Fibroblast of skin of back (primary cell): ENCODE measurements around the gene MSANTD2.
"Not testable (repeated sequence)": the region's sequence is repeated elsewhere in the genome, so short reads cannot be mapped to it uniquely, and the experiment has no call there.

Experiments
- DNase-seq: peaks from one replicate; pipeline ENCODE4 v3.0.0-alpha.2; 2013

MSANTD2 gene

DNA sequence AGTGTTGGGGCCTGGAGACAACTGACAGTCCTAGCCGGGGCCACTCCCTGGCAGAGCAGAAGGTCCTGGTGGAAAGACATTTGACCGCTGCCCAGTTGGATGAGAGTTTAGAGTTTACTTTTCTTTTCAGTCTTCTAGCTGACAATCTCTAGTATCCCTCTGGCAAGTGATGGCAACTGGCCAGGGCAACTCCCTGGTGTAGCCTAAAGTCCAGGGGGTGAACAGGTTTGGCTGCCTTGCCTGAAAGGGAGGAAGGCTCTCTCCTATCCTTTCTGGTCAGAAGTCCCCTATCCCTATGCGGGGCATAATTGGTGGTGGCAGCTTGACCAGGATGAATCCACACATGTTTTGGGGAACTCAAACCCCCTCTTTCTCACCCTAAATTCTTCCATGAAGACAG, 16.8 kb upstream of the MSANTD2 start:
- no peak for DNase-seq

DNA sequence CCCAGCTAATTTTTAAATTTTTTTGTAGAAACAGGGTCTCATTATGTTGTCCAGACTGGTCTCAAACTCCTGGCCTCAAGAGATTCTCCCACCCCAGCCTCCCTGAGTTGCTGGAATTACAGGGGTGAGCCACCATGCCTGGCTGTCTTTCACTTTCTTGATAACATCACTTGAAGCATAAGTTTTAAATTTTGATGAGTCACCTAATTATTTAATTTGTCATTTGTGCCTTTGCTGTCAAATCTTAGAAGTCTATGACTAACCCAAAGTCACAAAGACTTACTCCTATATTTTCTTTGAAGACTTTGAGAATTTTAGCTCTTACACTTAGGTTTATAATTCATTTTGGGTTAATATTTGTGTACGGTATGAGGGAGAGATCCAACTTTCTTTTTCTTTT, 14.5 kb upstream of the MSANTD2 start:
- DNase-seq = no peak

DNA sequence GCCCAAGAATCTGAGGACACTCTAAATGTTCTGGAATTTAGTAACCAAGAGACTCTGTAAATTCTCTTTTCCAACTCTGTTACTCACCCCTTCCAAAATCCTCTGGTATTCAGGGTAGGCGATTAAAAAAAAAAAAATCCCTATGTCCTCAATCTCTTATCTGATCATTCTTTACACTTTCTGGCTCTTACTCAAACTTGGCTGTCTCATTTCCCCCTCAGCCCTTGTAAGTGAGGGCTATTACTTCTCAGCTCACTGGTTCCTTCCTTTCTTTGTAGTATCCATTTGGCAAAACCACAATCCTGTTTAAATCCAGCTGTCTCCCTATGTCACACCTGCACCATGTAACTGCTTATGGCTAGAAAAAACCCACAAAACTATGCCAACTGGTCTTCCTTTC, 12.7 kb upstream of the MSANTD2 start:
- peak; percentile 13 for DNase-seq

DNA sequence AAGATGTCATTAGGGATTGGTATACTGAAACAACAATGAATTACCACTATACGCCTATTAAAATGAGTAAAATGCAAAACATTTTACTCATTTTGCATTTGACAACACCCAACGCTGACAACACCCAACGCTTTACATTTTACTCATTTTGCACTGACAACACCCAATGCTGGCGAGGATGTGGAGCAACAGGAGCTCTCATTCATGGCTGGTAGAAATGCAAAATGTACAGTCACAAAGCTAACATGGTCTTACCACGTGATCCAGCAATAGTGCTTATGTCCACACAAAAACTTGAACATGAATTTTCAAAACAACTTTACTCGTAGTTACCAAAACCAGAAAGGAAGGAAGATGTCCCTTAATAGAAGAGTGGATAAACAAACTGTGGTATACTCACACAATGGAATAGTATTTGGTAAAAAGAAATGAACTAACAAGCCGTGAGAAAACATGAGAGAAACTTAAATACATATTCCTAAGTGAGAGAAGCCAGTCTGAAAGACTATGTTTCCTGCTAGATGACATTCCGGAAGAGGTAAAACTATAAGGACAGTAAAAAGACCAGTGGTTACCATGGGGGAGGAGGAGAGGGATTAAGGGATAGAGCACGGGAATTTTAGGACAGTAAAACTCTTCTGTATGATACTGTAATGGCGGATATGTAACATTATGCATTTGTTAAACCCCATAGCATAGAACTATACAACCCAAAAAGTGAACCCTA, 11.4 kb upstream of the MSANTD2 start:
- no peak for DNase-seq

DNA sequence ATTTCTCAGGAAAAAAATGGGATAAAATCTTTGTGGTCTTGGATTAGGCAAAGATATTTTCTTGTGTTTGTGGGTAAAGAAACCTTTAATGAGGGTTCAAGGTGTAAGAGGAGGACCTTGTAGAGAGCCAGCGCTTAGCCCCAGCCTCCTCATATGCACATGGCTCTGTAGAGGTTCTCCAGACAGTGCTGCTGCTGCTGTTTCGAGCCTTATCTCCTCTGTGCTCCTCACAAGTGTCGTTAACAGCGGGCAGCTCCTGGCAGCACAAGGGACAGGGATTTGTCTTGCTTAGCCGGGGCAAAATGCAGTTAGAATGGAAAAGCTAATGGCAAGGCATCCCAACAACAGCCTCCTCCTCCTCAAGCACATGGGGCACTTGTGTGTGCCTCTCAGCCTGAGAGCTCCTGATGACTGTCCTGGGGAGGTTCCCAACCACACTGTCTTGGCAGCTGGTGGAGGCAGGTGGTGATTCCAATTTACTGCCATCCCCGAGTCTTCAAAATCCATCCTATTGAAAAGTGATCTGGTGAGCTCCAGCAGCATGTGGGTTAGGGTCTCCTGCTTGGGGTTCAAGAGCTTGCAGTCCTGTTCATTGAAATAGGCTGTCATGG, 7.6 kb upstream of the MSANTD2 start:
- DNase-seq = no peak

DNA sequence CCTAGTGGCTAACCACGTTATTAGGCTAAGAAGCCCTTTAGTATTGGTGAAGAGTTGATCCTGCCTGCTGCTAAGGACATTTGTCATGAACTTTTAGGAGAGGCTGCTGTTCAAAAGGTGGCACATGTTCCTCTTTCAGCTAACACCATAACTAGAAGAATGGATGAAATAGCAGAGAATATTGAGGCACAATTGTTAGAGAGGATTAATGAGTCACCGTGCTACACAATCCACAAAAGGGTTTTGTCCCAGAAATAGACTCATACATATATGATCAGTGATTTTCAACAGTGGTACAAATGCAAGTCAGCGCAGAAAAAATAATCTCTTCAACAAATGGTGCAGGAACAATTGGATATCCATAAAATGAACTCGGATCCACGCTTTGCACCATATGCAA, 7.0 kb upstream of the MSANTD2 start:
- no peak for DNase-seq

DNA sequence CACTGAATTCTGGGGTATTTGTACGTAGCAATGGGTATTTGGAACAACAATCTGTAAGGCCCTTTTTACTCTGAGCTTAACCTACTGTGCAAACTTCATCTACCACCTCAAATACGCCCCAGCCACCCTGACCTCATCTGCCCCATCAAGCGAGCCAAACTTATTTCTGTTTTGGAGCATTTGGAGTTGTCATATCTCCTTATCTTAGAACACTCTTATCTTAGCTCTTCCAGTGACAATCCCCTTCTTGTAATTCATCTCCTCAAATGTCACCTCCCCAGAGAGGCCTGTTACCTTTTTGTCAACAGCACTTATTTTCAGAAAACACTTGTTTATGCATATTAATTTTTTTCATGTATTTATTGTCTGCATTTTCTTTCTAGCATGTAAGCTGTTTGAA, 4.7 kb upstream of the MSANTD2 start:
- no peak for DNase-seq

DNA sequence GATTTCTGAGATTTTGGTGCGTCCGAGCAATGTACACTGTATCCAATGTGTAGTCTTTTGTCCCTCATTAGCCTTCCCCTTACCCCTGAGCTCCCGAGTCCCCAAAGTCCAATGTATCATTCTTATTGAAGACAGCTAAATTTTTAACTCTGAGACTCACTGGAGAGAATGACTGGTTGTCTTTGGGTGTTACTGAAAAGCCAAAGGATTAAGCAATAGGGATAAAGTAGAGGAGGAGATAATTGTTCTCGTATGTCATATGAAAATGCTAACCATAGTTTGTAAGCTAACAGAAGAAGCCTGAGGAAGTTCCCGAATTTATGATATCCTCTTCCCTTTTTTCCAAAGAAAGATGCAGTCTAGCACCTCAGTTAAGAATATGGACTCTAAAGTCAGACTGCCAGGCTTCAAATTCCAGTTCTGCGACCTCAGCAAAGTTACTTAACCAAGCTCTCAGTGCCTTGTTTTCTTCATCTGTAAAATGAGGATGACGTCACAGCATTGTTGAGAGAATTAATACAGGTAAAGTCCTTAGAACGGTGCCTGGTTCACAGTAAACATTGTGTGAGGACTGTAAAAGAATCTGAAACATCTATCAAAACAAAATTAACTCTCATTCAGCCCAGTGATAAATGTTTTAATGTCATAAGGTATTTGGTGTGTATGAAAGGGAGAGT, 1.6 kb upstream of the MSANTD2 start:
- DNase-seq = no peak

DNA sequence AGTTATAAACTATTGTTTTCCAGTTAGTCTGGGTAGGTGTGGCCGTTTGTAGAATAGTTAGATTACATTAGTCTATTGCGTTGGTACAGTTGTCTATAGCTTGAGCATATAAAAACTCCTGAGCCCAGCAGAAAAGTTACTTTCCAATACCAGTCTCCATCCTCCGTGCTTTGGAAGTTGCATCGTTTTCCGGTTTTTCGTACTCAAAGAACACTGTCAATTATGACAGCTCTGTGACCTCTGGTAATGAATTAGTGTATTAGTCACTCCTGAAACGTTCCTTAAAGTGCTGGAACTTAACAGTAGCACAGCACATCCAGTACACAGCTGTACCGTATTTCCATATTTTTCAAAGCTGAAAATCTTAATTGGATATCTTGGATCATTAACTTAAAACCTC, 808 bp upstream of the MSANTD2 start:
- peak; percentile 59 for DNase-seq

DNA sequence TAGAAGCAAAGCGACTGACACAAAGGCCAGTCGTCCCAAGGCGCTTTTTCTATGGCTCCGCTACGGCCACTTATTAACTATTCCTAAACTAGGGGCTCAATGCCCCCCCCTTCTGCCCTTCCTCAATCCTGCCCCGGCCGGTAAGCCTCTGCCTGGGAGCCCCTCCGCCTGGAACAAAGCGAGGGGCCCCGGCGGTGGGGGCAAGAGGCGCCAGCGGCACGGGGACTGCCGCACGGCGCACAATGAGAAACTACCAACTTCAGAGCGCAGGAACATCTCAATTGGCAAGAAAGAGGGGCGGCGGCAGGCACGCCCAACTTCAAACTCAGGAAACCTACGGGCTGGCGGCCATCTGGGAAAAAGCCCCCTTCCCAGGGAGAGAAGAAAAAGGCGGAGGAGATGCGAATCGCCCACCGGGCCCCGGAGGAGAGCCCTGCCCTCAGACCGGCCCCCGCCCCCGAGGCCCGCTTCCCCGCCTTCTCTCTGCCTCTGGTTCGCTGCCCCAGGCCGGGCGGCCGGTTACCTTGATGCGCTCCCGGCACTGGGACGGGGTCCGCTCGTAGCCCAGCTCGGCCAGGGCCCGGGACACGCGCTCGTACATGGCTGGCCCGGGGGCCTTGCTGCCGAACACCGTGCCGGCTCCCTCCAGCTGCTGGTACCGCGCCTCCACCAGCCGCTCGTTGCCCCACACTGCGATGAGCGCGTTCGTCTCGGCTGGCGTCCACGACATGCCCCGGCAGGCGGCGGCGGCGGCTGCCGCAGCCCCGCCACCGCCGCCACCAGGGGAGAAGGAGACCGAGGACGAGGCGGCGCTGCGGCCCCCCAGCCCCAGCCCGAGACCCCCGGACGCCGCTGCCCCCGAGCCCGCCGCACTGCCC, 619 bp downstream of the MSANTD2 start:
- DNase-seq = peak; percentile 26

DNA sequence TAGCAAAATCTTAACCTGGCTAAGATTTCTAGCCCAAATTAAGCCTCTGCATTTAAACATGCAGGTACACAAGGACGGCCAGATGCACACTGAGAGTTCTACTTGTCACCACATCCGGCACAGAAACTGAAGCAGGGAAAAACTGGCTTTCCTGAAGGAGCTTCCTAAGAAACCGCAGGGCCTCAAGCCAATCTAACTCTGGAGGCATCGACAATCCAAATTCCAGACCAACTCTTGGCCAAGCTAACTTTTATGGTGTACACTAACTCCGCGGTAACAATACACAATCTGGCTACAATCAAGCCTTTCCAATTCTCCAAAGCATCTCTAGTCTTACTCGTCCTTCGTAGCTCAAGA, 1.2 kb downstream of the MSANTD2 start:
- peak; percentile 69 for DNase-seq

DNA sequence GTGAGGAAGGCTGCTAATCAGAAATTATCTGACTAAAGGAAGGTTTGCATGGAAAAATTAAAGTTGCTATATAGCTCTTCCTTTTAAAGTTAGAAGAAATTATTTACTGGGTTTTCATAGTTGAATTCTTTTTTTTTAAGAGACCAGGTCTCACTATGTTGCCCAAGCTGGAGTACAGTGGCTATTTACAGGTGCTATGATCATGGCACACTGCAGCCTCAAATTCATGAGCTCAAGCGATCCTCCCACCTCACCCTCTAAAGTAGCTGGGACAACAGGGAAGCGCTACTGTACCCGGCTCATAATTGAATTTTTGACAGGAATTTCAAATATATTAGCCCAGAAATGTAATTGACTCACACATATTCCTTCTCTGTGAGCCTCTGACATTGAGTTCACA, 3.9 kb downstream of the MSANTD2 start:
- no peak for DNase-seq

DNA sequence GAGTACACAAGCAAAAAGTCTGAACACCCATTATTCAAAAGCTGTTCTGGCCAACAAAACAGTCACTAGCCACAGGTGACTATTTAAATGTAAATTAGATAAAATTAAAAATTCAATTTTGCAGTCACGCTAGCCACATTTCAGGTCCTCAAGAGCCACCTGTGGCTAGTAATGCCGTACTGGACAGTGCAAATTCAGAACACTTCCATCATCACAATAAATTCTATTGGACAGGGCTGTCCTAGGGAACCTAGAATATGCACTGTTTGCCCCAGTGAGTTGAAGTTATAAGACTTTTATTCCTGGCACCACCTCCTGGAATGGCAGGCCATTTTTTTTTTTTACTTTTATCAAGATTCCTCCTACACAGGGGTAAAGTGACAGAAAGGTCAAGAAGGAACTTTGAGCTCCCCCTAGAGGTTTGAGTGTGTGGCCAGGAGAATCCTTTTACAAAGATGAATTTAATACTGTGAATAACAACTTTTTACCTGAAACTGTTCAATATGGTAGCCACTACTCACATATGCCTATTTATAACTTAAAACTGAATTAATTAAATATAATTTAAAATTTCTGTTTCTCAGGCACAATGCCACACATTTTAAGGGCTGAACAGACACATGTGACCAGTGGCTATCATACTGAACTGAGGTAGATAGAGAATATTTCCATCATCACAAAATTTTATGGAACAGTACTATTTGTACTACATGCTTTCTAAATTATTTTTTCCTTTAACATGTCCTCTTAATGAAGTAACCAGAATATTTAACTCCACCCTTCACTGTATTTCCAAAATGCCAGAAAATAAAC, 6.5 kb downstream of the MSANTD2 start:
- peak; percentile 61 for DNase-seq

DNA sequence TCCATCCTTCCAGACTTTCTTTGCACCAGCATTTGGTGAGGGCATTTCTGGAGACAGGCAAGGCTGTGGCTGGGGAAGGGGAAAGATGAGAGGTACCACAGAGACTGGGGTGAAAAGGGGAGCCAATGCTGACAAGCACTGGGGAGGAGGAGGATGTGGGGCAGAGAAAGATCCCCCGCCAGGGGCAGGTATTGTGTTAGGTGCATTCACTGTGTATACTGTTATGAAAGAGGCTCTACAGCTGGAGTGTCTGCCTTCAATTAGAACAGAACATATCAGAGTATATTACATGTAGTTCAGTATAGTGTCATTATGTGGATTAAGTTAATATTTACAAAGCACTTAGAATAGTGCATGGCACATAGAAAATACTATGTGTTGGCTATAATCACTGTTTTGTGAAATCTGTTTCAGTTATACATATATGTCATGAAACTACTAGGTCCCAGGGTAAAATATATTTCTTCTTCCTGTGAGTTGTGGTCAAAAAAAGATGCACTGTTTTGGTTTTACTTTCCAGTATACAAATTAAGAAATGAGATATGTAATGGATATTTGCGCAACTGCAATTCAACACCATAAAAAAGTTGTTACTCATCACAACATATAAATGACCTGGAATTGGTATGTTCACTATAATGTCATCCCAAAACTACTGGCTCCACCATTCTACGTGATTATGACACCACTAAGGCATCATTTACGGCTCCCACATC, 8.4 kb downstream of the MSANTD2 start:
- DNase-seq = no peak

DNA sequence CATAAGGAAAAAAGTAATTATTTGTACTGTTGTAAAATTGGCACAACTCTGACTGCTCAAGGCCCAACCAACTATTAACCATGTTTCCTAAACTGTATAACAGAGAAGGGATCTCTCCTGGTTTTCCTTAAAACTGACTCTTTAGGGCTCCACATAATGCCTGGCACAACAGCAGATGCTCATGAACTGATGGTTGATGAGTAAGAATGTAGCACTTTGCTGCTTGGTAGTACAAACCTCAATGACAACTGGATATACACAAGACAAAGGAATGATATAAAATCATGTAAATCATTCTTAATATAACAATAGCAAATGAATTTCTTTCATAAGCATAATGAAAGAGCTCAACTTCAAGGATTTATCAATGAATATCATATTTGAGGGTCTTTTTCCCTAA, 11.7 kb downstream of the MSANTD2 start:
- no peak for DNase-seq

DNA sequence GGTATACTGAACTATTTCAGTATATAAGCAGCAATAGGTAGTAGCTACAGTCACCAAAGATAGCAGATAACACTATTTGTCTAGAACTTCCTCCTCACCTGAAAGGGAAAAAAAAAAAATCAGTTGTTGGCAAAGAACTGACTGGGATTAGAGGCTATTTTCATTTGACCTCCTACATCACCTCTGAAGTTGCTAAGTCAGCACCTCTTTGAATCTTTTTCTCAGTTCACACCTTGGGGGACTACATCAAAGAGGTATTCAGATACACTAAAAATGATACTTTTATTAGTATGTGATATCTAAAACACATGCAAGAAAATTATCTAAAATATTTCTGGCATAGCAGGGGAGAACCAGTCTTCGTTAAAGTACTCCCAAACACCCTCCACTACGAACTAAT, 16.2 kb downstream of the MSANTD2 start:
- no peak for DNase-seq

DNA sequence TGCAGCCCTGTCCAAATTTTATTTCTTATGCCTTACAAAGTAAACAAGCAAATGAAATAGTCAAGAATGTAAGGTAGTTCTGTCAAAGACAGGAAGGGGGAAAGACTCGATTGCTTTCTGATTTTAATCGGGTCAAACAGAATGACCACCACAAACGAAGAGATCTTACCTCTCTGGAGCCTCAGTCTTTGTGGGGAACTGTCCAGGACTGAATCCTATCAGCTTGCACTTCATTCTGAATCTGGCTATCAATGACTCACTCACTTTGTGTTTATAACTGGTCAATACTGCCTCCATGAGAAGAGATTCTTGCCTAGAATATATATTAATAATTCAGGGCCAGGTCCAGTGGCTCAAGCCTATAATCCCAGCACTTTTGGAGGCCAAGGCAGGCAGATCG, 17.2 kb downstream of the MSANTD2 start:
- DNase-seq = no peak

DNA sequence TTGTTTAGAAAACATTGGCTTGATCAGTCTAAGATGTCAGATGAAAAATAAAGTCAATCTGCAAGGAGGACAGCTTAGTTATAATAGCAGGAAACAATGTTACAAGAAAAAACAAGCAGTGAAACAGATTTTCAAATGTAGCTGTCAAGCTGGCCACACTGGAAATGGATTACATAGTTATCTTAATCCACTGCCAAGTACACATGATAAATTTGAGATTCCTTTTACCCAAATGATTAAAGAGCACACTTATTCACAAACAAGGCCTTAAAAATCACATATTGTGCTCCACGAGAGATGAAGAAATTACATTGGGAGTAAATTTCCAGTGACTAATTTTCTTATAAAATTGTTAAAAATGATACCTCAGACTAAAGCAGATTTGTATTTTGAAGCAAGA, 20.6 kb downstream of the MSANTD2 start:
- DNase-seq = no peak

DNA sequence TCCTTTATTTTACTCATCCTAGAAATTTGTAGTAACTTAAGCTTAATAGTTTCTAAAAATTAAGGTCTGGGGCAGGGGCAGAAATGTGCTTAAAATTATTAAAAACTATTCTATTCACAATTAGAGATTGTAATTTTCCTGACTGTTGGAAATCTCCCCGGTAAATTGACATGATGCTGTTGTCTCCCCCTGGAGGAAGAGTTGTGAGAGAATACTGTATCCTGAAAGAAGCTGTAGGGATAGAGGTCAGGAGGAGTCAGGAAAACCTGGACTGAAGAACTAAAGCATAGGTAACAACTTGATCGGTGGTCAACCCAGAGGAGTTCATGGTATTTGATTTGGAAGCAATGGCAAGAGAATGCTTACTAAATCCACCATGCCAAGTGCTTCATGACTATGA, 21.9 kb downstream of the MSANTD2 start:
- DNase-seq = no peak

DNA sequence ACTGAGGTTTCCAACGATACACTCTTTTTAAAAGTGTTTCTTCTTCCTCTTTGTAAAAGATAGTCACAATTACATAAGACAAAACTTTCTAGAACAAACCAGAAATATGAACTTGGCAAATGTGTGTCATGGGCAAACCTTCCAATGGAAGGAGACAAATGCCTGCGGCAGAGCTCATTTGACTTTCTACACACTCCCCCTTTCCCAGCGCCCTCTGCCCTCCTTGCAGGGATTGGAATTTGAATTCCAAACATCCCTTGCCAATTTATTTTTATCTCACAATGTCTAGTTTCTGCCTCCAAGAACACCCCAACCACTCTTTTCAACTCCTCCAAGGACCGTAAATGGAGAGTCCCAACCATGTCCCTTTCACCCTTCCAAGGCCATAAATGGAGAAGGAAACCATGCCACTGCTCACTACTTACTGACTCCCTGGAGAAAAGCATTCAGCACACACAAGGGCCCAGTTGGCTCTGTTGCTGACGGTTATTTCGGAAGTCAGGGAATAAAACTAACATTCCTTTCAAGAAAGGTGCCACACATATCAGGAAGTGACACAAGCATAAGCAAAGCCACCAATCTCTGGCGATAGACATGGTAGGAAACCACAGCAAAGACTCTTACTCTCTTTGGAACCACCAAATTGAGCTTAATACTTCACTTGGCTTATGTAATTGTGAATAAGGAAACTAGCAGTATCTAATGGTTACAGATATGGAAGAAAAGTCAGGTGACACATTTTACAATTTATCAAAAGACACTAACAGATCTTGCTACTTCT, 23.2 kb downstream of the MSANTD2 start:
- DNase-seq = no peak

DNA sequence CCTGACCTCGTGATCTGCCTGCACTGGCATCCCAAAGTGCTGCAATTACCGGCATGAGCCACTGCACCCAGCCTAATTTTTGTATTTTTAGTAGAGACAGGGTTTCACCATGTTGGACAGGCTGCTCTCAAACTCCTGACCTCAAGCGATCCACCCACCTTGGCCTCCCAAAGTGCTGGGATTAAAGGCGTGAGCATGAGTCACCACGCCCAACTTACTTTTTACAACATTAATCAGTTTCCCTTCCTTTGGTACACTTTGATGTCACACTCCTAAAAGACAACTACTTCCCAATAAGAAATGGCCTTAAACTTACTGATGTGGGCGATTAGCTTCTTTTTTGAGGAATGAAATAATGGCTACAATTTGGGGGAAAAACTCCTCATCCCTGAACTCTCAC, 29.2 kb downstream of the MSANTD2 start:
- not testable (repeated sequence) for DNase-seq
